BLaER1 treated with 17β-estradiol and CSF1 and Interleukin-3, amounts not matched to agents 10 nM and 100 nM (cell line): ENCODE data around the gene HEPACAM.

Source experiments
- H3K27ac ChIP-seq, 11 experiments: shearing (Covaris generic); formaldehyde crosslinking; 2 replicates each; pipeline ENCODE4 v1.8.1; 2022
- H3K27me3 ChIP-seq, 11 experiments: shearing (Covaris generic); formaldehyde crosslinking; 2 replicates each; pipeline ENCODE4 v1.8.1; 2022
- H3K36me3 ChIP-seq, 11 experiments: shearing (Covaris generic); formaldehyde crosslinking; 2 replicates each; pipeline ENCODE4 v1.8.1; 2022
- H3K4me1 ChIP-seq, 10 experiments: shearing (Covaris generic); formaldehyde crosslinking; 2 replicates each; pipeline ENCODE4 v1.8.1; 2022
- H3K4me2 ChIP-seq, 11 experiments: shearing (Covaris generic); formaldehyde crosslinking; 2 replicates each; pipeline ENCODE4 v1.8.1; 2022
- H3K4me3 ChIP-seq, 10 experiments: shearing (Covaris generic); formaldehyde crosslinking; 2 replicates each; pipeline ENCODE4 v1.8.1; 2022
- H3K9ac ChIP-seq, 11 experiments: shearing (Covaris generic); formaldehyde crosslinking; 2 replicates each; pipeline ENCODE4 v1.8.1; 2022
- H3K9me3 ChIP-seq, 11 experiments: shearing (Covaris generic); formaldehyde crosslinking; replicated peaks in 1 of 11; 2 replicates each; pipeline ENCODE4 v1.8.1; 2022
- H4K20me1 ChIP-seq, 11 experiments: shearing (Covaris generic); formaldehyde crosslinking; 2 replicates each; pipeline ENCODE4 v1.8.1; 2022
- Cebpa-rat ChIP-seq, 11 experiments: shearing (Covaris generic); IDR thresholded peaks; 2 replicates each; pipeline ENCODE4 v1.8.1; 2022

HEPACAM gene

GRCh38 chr11:124918950-124919349 lies 16.9 kb downstream of the HEPACAM start, which contains the start of gene HEPN1:
HEPN1 (plus strand) TSS chr11:124919250.
- H3K36me3 ChIP-seq: no peaks in the 10 kb centered on the region
- H4K20me1 ChIP-seq: no peaks in the 10 kb centered on the region
- H3K4me1 ChIP-seq: peaks cover 4 to 18% (median 14%) of the 10 kb centered on the region in 10 experiments; a peak in 17 of 20 replicates
- H3K27me3 ChIP-seq: peaks cover 0 to 20% (median 9%) of the 10 kb centered on the region in 11 experiments; a peak in 15 of 22 replicates
- H3K27ac ChIP-seq: peak within 1 kb of the TSS in 1 of 11 experiments; percentile 45; a peak in 3 of 22 replicates
- H3K4me3 ChIP-seq: no peak within 1 kb of the TSS
- peaks cover 0 to 18% (median 5%) of the 10 kb centered on the region in 11 experiments; a peak in 10 of 22 replicates for H3K9me3 ChIP-seq
- no peak within 1 kb of the TSS for H3K9ac ChIP-seq
- no peak for TF ChIP-seq Cebpa-rat (IDR thresholded peaks at IDR 0.05)
- H3K4me2 ChIP-seq: peak within 1 kb of the TSS in 6 of 11 experiments; percentile 53 to 79 (median 66); a peak in 9 of 22 replicates

- peak overlapping the region in 1 of 11 experiments; percentile 1; a peak in 2 of 22 replicates for H3K4me2 ChIP-seq
- no peak overlapping the region for H3K27ac ChIP-seq
- no peak overlapping the region for H3K4me3 ChIP-seq
- no peaks in the 10 kb centered on the region for H4K20me1 ChIP-seq
- TF ChIP-seq Cebpa-rat (IDR thresholded peaks at IDR 0.05): no peak
- H3K36me3 ChIP-seq: no peaks in the 10 kb centered on the region
- no peak overlapping the region for H3K9ac ChIP-seq
- peaks cover 0 to 14% (median 9%) of the 10 kb centered on the region in 11 experiments; a peak in 15 of 22 replicates for H3K27me3 ChIP-seq
- peaks cover 6 to 28% (median 15%) of the 10 kb centered on the region in 11 experiments for H3K9me3 ChIP-seq
- peaks cover 4 to 18% (median 14%) of the 10 kb centered on the region in 10 experiments; a peak in 17 of 20 replicates for H3K4me1 ChIP-seq
Measured at GRCh38 chr11:124917115-124917637, 18.7 kb downstream of the HEPACAM start.

- peaks cover 0 to 6% (median 5%) of the 10 kb centered on the region in 11 experiments; a peak in 15 of 22 replicates for H3K27me3 ChIP-seq
- H3K4me3 ChIP-seq: no peak overlapping the region
- H3K9ac ChIP-seq: no peak overlapping the region
- H3K36me3 ChIP-seq: no peaks in the 10 kb centered on the region
- H3K27ac ChIP-seq: no peak overlapping the region
- TF ChIP-seq Cebpa-rat (IDR thresholded peaks at IDR 0.05): no peak
- no peak overlapping the region for H3K4me2 ChIP-seq
- no peaks in the 10 kb centered on the region for H4K20me1 ChIP-seq
- peaks cover 4 to 17% (median 14%) of the 10 kb centered on the region in 10 experiments; a peak in 17 of 20 replicates for H3K4me1 ChIP-seq
- H3K9me3 ChIP-seq: peaks cover 14 to 34% (median 22%) of the 10 kb centered on the region in 11 experiments
Measured at GRCh38 chr11:124916370-124916710, 19.5 kb downstream of the HEPACAM start.

GRCh38 chr11:124915541-124916369 lies 20.1 kb downstream of the HEPACAM start:
- no peaks in the 10 kb centered on the region for H3K36me3 ChIP-seq
- no peak overlapping the region; a peak in 1 of 22 replicates for H3K4me2 ChIP-seq
- H3K27me3 ChIP-seq: no peaks in the 10 kb centered on the region; a peak in 1 of 22 replicates
- H3K4me1 ChIP-seq: peaks cover 0 to 11% (median 8%) of the 10 kb centered on the region in 10 experiments; a peak in 15 of 20 replicates
- no peak overlapping the region for H3K9ac ChIP-seq
- TF ChIP-seq Cebpa-rat (IDR thresholded peaks at IDR 0.05): no peak
- no peaks in the 10 kb centered on the region for H4K20me1 ChIP-seq
- peaks cover 20 to 34% (median 24%) of the 10 kb centered on the region in 11 experiments for H3K9me3 ChIP-seq
- H3K4me3 ChIP-seq: no peak overlapping the region
- no peak overlapping the region for H3K27ac ChIP-seq

GRCh38 chr11:124902616-124903015 lies 33.2 kb downstream of the HEPACAM start:
- no peaks in the 10 kb centered on the region for H4K20me1 ChIP-seq
- no peak overlapping the region for H3K4me2 ChIP-seq
- peaks cover 8 to 19% (median 15%) of the 10 kb centered on the region in 10 experiments for H3K4me1 ChIP-seq
- no peaks in the 10 kb centered on the region for H3K27me3 ChIP-seq
- no peak overlapping the region for H3K9ac ChIP-seq
- no peak overlapping the region for H3K4me3 ChIP-seq
- peaks cover 3 to 19% (median 9%) of the 10 kb centered on the region in 11 experiments; a peak in 15 of 22 replicates for H3K9me3 ChIP-seq
- no peak overlapping the region for H3K27ac ChIP-seq
- no peak for TF ChIP-seq Cebpa-rat (IDR thresholded peaks at IDR 0.05)
- H3K36me3 ChIP-seq: no peaks in the 10 kb centered on the region

- TF ChIP-seq Cebpa-rat (IDR thresholded peaks at IDR 0.05): no peak
- H3K4me2 ChIP-seq: no peak overlapping the region
Measured at GRCh38 chr11:124900464-124900863, 35.4 kb downstream of the HEPACAM start.

GRCh38 chr11:124899383-124900145 lies 36.3 kb downstream of the HEPACAM start:
- TF ChIP-seq Cebpa-rat (IDR thresholded peaks at IDR 0.05): no peak
- Histone ChIP-seq H3K4me1 (peaks cover 18 to 34% (median 24%) of the 10 kb centered on the region in 10 experiments), H4K20me1 (no peaks in the 10 kb centered on the region), H3K27ac (no peak overlapping the region), H3K9ac (no peak overlapping the region), H3K9me3 (no peaks in the 10 kb centered on the region), H3K4me2 (peak overlapping the region in 2 of 11 experiments; percentile 82 to 87; a peak in 3 of 22 replicates), H3K4me3 (no peak overlapping the region), H3K36me3 (no peaks in the 10 kb centered on the region), H3K27me3 (no peaks in the 10 kb centered on the region)

More at GRCh38 chr11:124900464-124900863, 35.4 kb downstream of the HEPACAM start:
- Histone ChIP-seq H3K4me1 (peaks cover 18 to 34% (median 24%) of the 10 kb centered on the region in 10 experiments), H3K9me3 (peaks cover 0 to 3% (median 3%) of the 10 kb centered on the region in 11 experiments; a peak in 13 of 22 replicates), H3K36me3 (no peaks in the 10 kb centered on the region), H4K20me1 (no peaks in the 10 kb centered on the region), H3K4me3 (no peak overlapping the region), H3K27me3 (no peaks in the 10 kb centered on the region), H3K27ac (no peak overlapping the region), H3K9ac (no peak overlapping the region)

- TF ChIP-seq Cebpa-rat (IDR thresholded peaks at IDR 0.05): no peak
- Histone ChIP-seq H3K27ac (peak overlapping the region in 4 of 11 experiments; percentile 8 to 58 (median 16); a peak in 4 of 22 replicates), H3K27me3 (no peaks in the 10 kb centered on the region), H3K36me3 (no peaks in the 10 kb centered on the region), H3K4me1 (peaks cover 18 to 34% (median 24%) of the 10 kb centered on the region in 10 experiments), H3K9ac (peak overlapping the region in 1 of 11 experiments; percentile 34; a peak in 2 of 22 replicates), H3K9me3 (no peaks in the 10 kb centered on the region), H4K20me1 (no peaks in the 10 kb centered on the region), H3K4me3 (0 out of 20 replicates have a peak overlapping the region, but pooled peaks of 1 of the 10 experiments have one; percentile 48), H3K4me2 (peak overlapping the region; percentile 63 to 87 (median 81); a peak in 19 of 22 replicates)
Measured at GRCh38 chr11:124898711-124899110, 37.1 kb downstream of the HEPACAM start.
